ENCODE results near the gene MRPL23. TPM values are rescaled to one million over a fixed set of nuclear protein-coding genes. Genes with fewer than 3 reads are reported as not detected.

Gene MRPL23
- total RNA-seq, 1 experiment from 2014 or later: 109 TPM

- no peaks in the 10 kb centered on the region for H4K20me1 ChIP-seq (ENCODE audit: insufficient read depth)
- CTCF ChIA-PET: interaction anchor here (0.6 to 1.7 kb wide), 2 partner anchors 11 to 34 kb away, joined by 3 to 7 read pairs; no protein-coding TSS in a partner anchor
- no peaks in the 10 kb centered on the region for H3K79me2 ChIP-seq (ENCODE audit: insufficient read depth, low read length)
- no peak for DNase-seq (ENCODE audit: low read depth, low spot score)
- H3K36me3 ChIP-seq (ENCODE audit: control insufficient read depth in 1 of 2, insufficient read depth in 2 of 2, low read length in 2 of 2): no peaks in the 10 kb centered on the region
- ATAC-seq: no peak
- H3K4me1 ChIP-seq (ENCODE audit: control insufficient read depth in 1 of 2, insufficient read depth in 2 of 2, low read length in 2 of 2): no peaks in the 10 kb centered on the region
- RAD21 ChIA-PET (ENCODE audit: low non-redundant PET in 1 of 2, low total read pairs in 2 of 2, uncharacterized antibody in 2 of 2, unreplicated experiment in 2 of 2): no interaction called here
- BruUV-seq (replicated peaks): no TSS peak
- intact Hi-C loops (cut with micrococcal nuclease): loop anchor here (5.0 kb wide), 1 partner anchor 34 kb away; no protein-coding TSS in a partner anchor
- no peak overlapping the region for H3K9ac ChIP-seq (ENCODE audit: low read length)
- no peaks in the 10 kb centered on the region for H3K9me2 ChIP-seq (ENCODE audit: insufficient read depth)
- no peak overlapping the region for H3K4me3 ChIP-seq (replicated peaks in 1 of 2; ENCODE audit: low read depth in 1 of 2, low read length in 2 of 2)
- no peaks in the 10 kb centered on the region for H3K9me3 ChIP-seq (ENCODE audit: control insufficient read depth in 1 of 2, insufficient read depth in 1 of 2, low read depth in 1 of 2, low read length in 2 of 2)
- no peak for TF ChIP-seq ZFX (IDR thresholded peaks at IDR 0.05)
- TF ChIP-seq RAD21 (IDR thresholded peaks at IDR 0.05; ENCODE audit: low read depth): no peak
- no peak for TF ChIP-seq ATF3 (IDR thresholded peaks at IDR 0.05)
- TF ChIP-seq MAX (IDR thresholded peaks at IDR 0.05): no peak
- TF ChIP-seq EZH2phosphoT487 (IDR thresholded peaks at IDR 0.05; ENCODE audit: borderline replicate concordance): no peak
- no peak for TF ChIP-seq CTCF (IDR thresholded peaks at IDR 0.05 in 2 of 3, conservative IDR thresholded peaks at IDR 0.05 in 1 of 3; ENCODE audit: borderline replicate concordance in 1 of 3, insufficient read depth in 1 of 3, low read depth in 2 of 3, low read length in 2 of 3)
- TF ChIP-seq SP1 (IDR thresholded peaks at IDR 0.05; ENCODE audit: low read depth): no peak
- no peak for TF ChIP-seq SRF (IDR thresholded peaks at IDR 0.05; ENCODE audit: low read depth)
- no peak for TF ChIP-seq TCF7L2 (IDR thresholded peaks at IDR 0.05; ENCODE audit: borderline replicate concordance, extremely low read depth, insufficient read depth, insufficient read length)
- TF ChIP-seq SIN3A (IDR thresholded peaks at IDR 0.05; ENCODE audit: low read depth): no peak
- TF ChIP-seq REST (IDR thresholded peaks at IDR 0.05; ENCODE audit: low read depth): no peak
- TF ChIP-seq EZH2 (IDR thresholded peaks at IDR 0.05): no peak
- no peak overlapping the region for H3K27ac ChIP-seq (ENCODE audit: low read depth, low read length)
- H3K4me2 ChIP-seq (ENCODE audit: low read length): no peak overlapping the region
- no peak overlapping the region for H2AFZ ChIP-seq (ENCODE audit: low read depth, low read length, poor library complexity, severe bottlenecking)
- POLR2A ChIA-PET: no interaction called here
- H3K27me3 ChIP-seq (ENCODE audit: insufficient read depth, low read length): no peaks in the 10 kb centered on the region
Measured at GRCh38 chr11:1916132-1916985, 30.8 kb upstream of the MRPL23 start.

Data from HCT116 (cell line).